Measurements from ENCODE around the gene WDR31. TPM values are rescaled to one million over a fixed set of nuclear protein-coding genes. Genes with fewer than 3 reads are reported as not detected.

Gene WDR31
- total RNA-seq, 1 experiment from 2014 or later: 11.2 TPM

DNA sequence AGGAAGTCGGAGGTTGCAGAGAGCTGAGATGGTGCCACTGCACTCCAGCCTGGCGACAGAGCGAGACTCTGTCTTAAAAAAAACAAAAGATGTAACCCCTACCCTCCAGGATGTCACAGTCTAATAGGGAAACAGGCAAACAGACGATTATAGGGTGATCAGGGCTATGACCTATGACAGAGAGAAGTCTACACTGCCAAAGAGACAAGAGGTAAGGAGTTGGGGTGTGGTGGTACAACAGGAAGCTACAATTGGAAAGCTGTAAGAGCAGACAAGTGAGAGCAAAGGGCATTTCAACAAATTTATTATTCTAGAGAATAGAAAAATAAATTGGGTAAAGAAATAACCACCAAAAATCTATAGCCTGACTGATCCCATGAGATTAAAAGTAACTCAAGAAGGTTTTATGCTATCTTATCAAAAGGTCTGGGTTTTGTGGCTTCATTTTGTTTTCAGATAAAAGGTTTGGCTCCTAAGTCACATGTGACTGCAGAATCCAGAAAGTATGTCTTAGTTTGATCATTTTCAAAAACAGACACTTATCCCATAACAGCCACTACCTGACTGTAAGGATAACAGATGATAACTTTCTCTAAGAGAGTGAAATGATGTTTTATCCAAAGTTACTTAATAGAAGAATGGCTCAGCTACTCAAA, 72.0 kb downstream of the WDR31 start:
- no peaks in the 10 kb centered on the region for H3K27me3 ChIP-seq (ENCODE audit: insufficient read depth, low read depth)
- H2AFZ ChIP-seq: no peak overlapping the region
- intact Hi-C loops (cut with micrococcal nuclease; ENCODE audit: unreplicated experiment): no loop called here
- POLR2A ChIA-PET (ENCODE audit: unreplicated experiment): interaction anchor here (0.7 kb wide), 1 partner anchor 23 kb away, joined by 5 read pairs; no protein-coding TSS in a partner anchor
- no peak overlapping the region for H3K27ac ChIP-seq
- no peaks in the 10 kb centered on the region for H3K79me2 ChIP-seq (ENCODE audit: low read depth)
- no peaks in the 10 kb centered on the region for H3K9me2 ChIP-seq (ENCODE audit: insufficient read depth)
- H3K4me2 ChIP-seq: no peak overlapping the region
- no peak overlapping the region for H3K4me3 ChIP-seq
- no peaks in the 10 kb centered on the region for H4K20me1 ChIP-seq (ENCODE audit: insufficient read depth)
- DNase-seq: no peak
- no peaks in the 10 kb centered on the region for H3K9me3 ChIP-seq (ENCODE audit: insufficient read depth, low read depth)
- CTCF ChIA-PET: no interaction called here
- peaks cover 19% of the 10 kb centered on the region for H3K36me3 ChIP-seq (ENCODE audit: low read depth)
- H3F3A ChIP-seq (ENCODE audit: insufficient read depth, low read depth): no peaks in the 10 kb centered on the region; the same call in 1 of the 2 replicates
- TF ChIP-seq CTCF (conservative IDR thresholded peaks at IDR 0.05): no peak
- no peak for TF ChIP-seq EZH2 (IDR thresholded peaks at IDR 0.05; ENCODE audit: low read depth)
- no peaks in the 10 kb centered on the region for H3K4me1 ChIP-seq (replicated peaks; ENCODE audit: insufficient read depth)
- BruUV-seq (replicated peaks): no TSS peak

- no TSS peak for BruUV-seq (replicated peaks)
- TF ChIP-seq CTCF (conservative IDR thresholded peaks at IDR 0.05): no peak
- TF ChIP-seq EZH2 (IDR thresholded peaks at IDR 0.05; ENCODE audit: low read depth): no peak
- intact Hi-C loops (cut with micrococcal nuclease; ENCODE audit: unreplicated experiment): no loop called here
- Histone ChIP-seq H3K4me1 (replicated peaks; ENCODE audit: insufficient read depth) (no peaks in the 10 kb centered on the region), H3K4me2 (no peak overlapping the region), H3K27ac (no peak overlapping the region), H3K9me3 (ENCODE audit: insufficient read depth, low read depth) (no peaks in the 10 kb centered on the region), H3K36me3 (ENCODE audit: low read depth) (peaks cover 9% of the 10 kb centered on the region; the same call in 1 of the 2 replicates), H3K9me2 (ENCODE audit: insufficient read depth) (no peaks in the 10 kb centered on the region), H3F3A (ENCODE audit: insufficient read depth, low read depth) (no peaks in the 10 kb centered on the region; the same call in 1 of the 2 replicates), H3K27me3 (ENCODE audit: insufficient read depth, low read depth) (no peaks in the 10 kb centered on the region), H3K4me3 (no peak overlapping the region), H3K79me2 (ENCODE audit: low read depth) (no peaks in the 10 kb centered on the region), H4K20me1 (ENCODE audit: insufficient read depth) (no peaks in the 10 kb centered on the region), H2AFZ (no peak overlapping the region)
- POLR2A ChIA-PET (ENCODE audit: unreplicated experiment): no interaction called here
- no peak for DNase-seq
- CTCF ChIA-PET: no interaction called here
Measured at GRCh38 chr9:113266174-113266573, 73.9 kb downstream of the WDR31 start.

Other genes with a start within 250 kb of the WDR31 start
- 15.1 and 16.5 TPM in 2 replicates for gene SLC31A2, start 189.3 kb downstream of the WDR31 start, total RNA-seq (2021)
- 23.3 and 33.5 TPM in 2 replicates for gene FKBP15, start 119.0 kb downstream of the WDR31 start, total RNA-seq (2021)
- 24.9 and 27.2 TPM in 2 replicates for gene SLC31A1, start 118.7 kb downstream of the WDR31 start, total RNA-seq (2021)
- gene CDC26, start 64.7 kb downstream of the WDR31 start, total RNA-seq (2021): 40.4 and 43.4 TPM in 2 replicates
- gene PRPF4, start 64.6 kb downstream of the WDR31 start, total RNA-seq (2021): 31.6 and 36.3 TPM in 2 replicates
- 0.92 and 2.3 TPM in 2 replicates for gene RNF183, start 36.9 kb downstream of the WDR31 start, total RNA-seq (2021)
- gene BSPRY, start 9.3 kb upstream of the WDR31 start, total RNA-seq (2021): 28.8 and 29.3 TPM in 2 replicates
- 39.5 and 44.0 TPM in 2 replicates for gene HDHD3, start 36.7 kb upstream of the WDR31 start, total RNA-seq (2021)
- 33.3 and 42.7 TPM in 2 replicates for gene ALAD, start 61.0 kb upstream of the WDR31 start, total RNA-seq (2021)
- gene POLE3, start 70.4 kb upstream of the WDR31 start, total RNA-seq (2021): 53.8 and 64.5 TPM in 2 replicates
- 1.5 and 2.5 TPM in 2 replicates for gene C9orf43, start 70.5 kb upstream of the WDR31 start, total RNA-seq (2021)
- gene RGS3, start 123.5 kb upstream of the WDR31 start, total RNA-seq (2021): 61.8 and 75.8 TPM in 2 replicates

All from PC-9 (cell line).